Right renal cortex interstitium (tissue), 3 donors: ENCODE data around the gene HMGCLL1. TPM values are rescaled to one million over a fixed set of nuclear protein-coding genes. Genes with fewer than 3 reads are reported as not detected.

Experiments
- DNase-seq, 3 donors: peaks; one replicate each; pipeline ENCODE4 v3.0.0-alpha.2; 2013; ENCODE audit warnings: low read depth in 3 of 3, low spot score in 2 of 3
- polyA plus RNA-seq, 3 donors: library from polyadenylated mRNA; unstranded; fragments of 120-200 nt; gene quantifications; one replicate each; pipeline ENCODE4 v1.2.1, GENCODE V29; 2013; ENCODE audit not compliant: insufficient read length in 3 of 3

HMGCLL1 gene
- polyA plus RNA-seq, 3 donors: 2.5 to 3.7 (median 3.5) TPM

- no peak for DNase-seq
Observed at GRCh38 chr6:55536391-55536956, 42.5 kb downstream of the HMGCLL1 start.

- DNase-seq: no peak
Observed at GRCh38 chr6:55531496-55531895, 47.5 kb downstream of the HMGCLL1 start.

GRCh38 chr6:55530931-55531330 lies 48.1 kb downstream of the HMGCLL1 start:
- no peak for DNase-seq

GRCh38 chr6:55528624-55529023 lies 50.4 kb downstream of the HMGCLL1 start:
- no peak for DNase-seq

- DNase-seq: no peak
Observed at GRCh38 chr6:55524441-55524840, 54.6 kb downstream of the HMGCLL1 start.

- DNase-seq: no peak
Observed at GRCh38 chr6:55518529-55519060, 60.4 kb downstream of the HMGCLL1 start.

- DNase-seq: no peak
Observed at GRCh38 chr6:55516736-55517135, 62.3 kb downstream of the HMGCLL1 start.

- no peak for DNase-seq
Observed at GRCh38 chr6:55512904-55513303, 66.1 kb downstream of the HMGCLL1 start.

- no peak for DNase-seq
Observed at GRCh38 chr6:55511122-55511800, 67.7 kb downstream of the HMGCLL1 start.

- no peak for DNase-seq
Observed at GRCh38 chr6:55499591-55499990, 79.4 kb downstream of the HMGCLL1 start.

GRCh38 chr6:55497694-55498093 lies 81.3 kb downstream of the HMGCLL1 start:
- no peak for DNase-seq

- no peak for DNase-seq
Observed at GRCh38 chr6:55496201-55496600, 82.8 kb downstream of the HMGCLL1 start.

GRCh38 chr6:55495277-55495676 lies 83.7 kb downstream of the HMGCLL1 start:
- DNase-seq: no peak

GRCh38 chr6:55494411-55494810 lies 84.6 kb downstream of the HMGCLL1 start:
- DNase-seq: no peak

- DNase-seq: no peak
Observed at GRCh38 chr6:55492259-55492658, 86.7 kb downstream of the HMGCLL1 start.

GRCh38 chr6:55490871-55491270 lies 88.1 kb downstream of the HMGCLL1 start:
- no peak for DNase-seq

GRCh38 chr6:55474382-55474781 lies 104.6 kb downstream of the HMGCLL1 start:
- DNase-seq: no peak

- no peak for DNase-seq
Observed at GRCh38 chr6:55473722-55474121, 105.3 kb downstream of the HMGCLL1 start.

GRCh38 chr6:55469951-55470366 lies 109.0 kb downstream of the HMGCLL1 start:
- no peak for DNase-seq

GRCh38 chr6:55456016-55456415 lies 123.0 kb downstream of the HMGCLL1 start:
- DNase-seq: no peak

- DNase-seq: no peak
Observed at GRCh38 chr6:55450005-55450404, 129.0 kb downstream of the HMGCLL1 start.

- DNase-seq: no peak
Observed at GRCh38 chr6:55449225-55449624, 129.8 kb downstream of the HMGCLL1 start.
